Hair follicular keratinocyte (primary cell): ENCODE results near the gene PKP1. TPM values are rescaled to one million over a fixed set of nuclear protein-coding genes. Genes with fewer than 3 reads are reported as not detected.

Experiments used
- total RNA-seq: library from RNA; depleted of rRNA; stranded (reverse); fragments of >200 nt; gene quantifications from 2 replicates; pipeline ENCODE4 v1.2.3, GENCODE V29; 2015

PKP1 gene, protein sequence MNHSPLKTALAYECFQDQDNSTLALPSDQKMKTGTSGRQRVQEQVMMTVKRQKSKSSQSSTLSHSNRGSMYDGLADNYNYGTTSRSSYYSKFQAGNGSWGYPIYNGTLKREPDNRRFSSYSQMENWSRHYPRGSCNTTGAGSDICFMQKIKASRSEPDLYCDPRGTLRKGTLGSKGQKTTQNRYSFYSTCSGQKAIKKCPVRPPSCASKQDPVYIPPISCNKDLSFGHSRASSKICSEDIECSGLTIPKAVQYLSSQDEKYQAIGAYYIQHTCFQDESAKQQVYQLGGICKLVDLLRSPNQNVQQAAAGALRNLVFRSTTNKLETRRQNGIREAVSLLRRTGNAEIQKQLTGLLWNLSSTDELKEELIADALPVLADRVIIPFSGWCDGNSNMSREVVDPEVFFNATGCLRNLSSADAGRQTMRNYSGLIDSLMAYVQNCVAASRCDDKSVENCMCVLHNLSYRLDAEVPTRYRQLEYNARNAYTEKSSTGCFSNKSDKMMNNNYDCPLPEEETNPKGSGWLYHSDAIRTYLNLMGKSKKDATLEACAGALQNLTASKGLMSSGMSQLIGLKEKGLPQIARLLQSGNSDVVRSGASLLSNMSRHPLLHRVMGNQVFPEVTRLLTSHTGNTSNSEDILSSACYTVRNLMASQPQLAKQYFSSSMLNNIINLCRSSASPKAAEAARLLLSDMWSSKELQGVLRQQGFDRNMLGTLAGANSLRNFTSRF
- total RNA-seq, result 68.9 and 94.7 TPM in 2 replicates

DNA sequence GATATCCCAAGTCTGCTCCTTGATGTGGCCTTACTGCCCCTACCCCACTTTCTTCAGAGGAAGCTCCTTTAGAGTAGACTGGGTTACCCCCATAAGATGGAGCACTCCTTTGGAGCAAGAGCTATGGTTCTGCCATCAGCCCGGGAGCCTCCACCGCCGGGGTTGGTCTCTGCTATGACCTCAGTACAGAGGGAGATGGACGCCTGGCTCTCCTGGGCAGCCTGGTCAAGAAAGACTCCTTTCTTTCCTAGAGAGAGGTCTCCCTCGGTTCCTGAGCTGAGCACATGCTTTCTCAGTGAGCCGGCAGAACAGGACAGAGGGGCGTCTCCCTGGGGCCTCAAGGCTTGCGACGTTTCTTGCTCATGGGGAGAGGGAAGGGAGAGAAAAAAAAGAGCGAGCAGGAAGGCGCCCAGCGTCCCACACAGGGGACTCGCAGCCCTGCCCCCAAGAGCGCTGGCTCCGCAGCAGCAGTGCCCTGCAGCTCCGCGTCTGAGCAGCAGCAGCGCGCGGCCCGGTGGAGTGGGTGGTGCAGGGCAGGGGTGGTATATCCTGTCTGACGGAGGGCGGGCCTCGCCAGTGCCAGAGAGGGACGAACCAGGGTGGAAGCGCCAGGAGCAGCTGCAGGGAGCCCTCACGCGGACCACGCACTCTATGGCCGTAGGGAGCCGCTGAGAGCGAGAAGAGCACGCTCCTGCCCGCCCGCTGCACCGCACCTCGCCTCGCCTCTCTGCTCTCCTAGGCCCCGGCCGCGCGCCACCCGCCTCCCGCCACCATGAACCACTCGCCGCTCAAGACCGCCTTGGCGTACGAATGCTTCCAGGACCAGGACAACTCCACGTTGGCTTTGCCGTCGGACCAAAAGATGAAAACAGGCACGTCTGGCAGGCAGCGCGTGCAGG, at the start of gene PKP1:
Gene PKP1, plus strand, starts transcription at position 576 of the 899 bp plus-strand sequence. Its CDS starts 197 bp downstream, at position 773.

DNA sequence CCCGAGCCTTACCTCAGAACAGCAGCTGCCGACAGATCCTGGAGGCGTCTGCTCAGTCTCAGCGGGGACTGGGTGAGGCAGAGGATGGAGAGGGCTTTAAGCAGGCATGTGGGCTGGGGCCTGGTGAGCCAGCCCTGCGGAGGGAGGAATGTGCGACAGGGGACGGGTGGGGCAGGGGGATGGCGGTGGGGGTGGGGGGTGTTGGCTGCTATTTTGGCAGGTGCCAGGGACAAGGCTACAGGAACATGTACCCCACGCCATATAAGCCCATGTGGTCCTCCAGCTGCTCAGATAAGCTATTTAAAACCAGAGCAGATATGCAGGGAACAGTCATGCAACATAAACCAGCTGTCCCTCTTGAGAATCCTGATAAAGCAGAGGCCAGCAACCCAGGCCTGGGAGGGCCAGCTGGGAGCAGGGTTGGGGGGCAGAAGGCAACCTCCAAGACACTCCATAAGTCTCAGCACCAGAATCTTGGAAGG, 94.3 kb downstream of the PKP1 start, which contains the start of gene TNNT2:
Gene TNNT2, minus strand, starts transcription at position 70 of the 482 bp plus-strand sequence. CDS start 4,426 bp downstream, outside the sequence.

Other genes with a start within 250 kb of the PKP1 start
- gene CACNA1S, start 171.1 kb upstream of the PKP1 start, total RNA-seq, result not detected in 2 replicates
- gene ASCL5, start 156.3 kb upstream of the PKP1 start, total RNA-seq, result not detected in 2 replicates
- gene TMEM9, start 129.0 kb upstream of the PKP1 start, total RNA-seq, result 61.2 and 71.0 TPM in 2 replicates
- gene IGFN1, start 92.7 kb upstream of the PKP1 start, total RNA-seq, result not detected in 2 replicates
- not detected in 2 replicates for gene TNNT2, start 94.2 kb downstream of the PKP1 start, total RNA-seq
- gene LAD1, start 115.8 kb downstream of the PKP1 start, total RNA-seq, result 140 and 142 TPM in 2 replicates
- not detected in 2 replicates for gene TNNI1, start 138.2 kb downstream of the PKP1 start, total RNA-seq
- 79.2 and 93.4 TPM in 2 replicates for gene PHLDA3, start 185.7 kb downstream of the PKP1 start, total RNA-seq
- 317 and 323 TPM in 2 replicates for gene CSRP1, start 223.6 kb downstream of the PKP1 start, total RNA-seq